HG03565 (cell line): ENCODE measurements around the gene FMN2.

Experiments used
- ATAC-seq: cut with Tn5 transposase; IDR thresholded peaks from one replicate; pipeline ENCODE4 v1.9.1; 2021; ENCODE audit warnings: mild to moderate bottlenecking, moderate library complexity; ENCODE audit not compliant: unreplicated experiment

FMN2 gene

GRCh38 chr1:240515505-240515904, 423.8 kb downstream of the FMN2 start:
- ATAC-seq: no peak

GRCh38 chr1:240516069-240516468, 424.4 kb downstream of the FMN2 start:
- ATAC-seq: no peak

DNA sequence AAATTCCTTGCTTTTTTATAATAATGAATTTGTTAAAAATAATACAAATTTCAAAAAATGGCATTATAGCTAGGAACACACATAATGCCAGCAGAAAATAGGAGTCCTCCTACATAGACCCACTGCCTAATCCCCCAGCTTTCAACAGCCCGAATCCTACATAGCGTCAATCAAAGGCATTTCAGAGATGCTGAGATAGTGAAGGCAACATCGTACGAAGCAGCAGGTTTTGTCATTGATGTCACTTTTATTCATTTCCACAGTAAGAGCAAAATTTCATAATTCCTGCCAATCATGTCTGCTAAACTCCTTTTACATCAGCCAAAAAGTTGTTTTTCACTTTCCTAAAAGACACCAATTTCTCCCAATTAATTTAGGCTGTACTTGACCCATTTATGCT, 426.2 kb downstream of the FMN2 start:
- ATAC-seq: no peak

GRCh38 chr1:240522122-240522822, 430.6 kb downstream of the FMN2 start:
- ATAC-seq: no peak

DNA sequence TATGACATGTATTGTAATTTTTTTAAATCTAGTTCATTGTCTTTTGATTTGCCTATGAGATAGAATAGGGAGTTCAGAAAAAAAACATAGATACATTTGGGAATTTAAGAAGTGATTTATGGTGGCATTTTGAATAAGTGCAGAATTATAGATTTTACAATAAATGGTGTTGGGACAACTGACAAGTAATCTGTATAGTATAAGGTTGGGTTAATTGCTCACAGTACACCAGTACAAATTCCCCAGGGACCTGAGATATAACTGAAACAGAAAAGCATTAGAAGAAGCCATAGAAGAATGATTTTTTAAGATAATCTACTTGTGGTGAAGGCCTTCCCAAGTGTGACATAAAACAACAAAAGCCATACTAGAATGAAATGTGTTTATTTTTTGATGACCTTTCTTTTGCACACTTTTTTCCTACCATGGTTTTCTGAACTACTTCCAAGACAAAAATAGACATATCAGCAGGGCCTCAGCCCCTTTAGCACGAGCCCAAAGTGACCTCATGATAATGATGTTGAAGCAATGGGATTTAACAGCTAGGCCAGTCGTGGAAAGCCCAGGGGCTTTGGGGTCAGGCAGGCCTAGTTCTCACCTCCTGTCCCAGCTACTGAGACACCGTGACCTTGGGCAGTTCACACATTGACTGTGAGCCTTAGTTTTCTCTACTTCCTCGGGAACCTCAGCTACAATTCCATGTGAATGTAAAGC, 432.8 kb downstream of the FMN2 start:
- ATAC-seq: no peak
